NOMO-1 treated with DMSO at 0.1 percent for 48 hours (cell line): Measurements from ENCODE around the gene LAMA4.

Experiments
- DNase-seq: peaks from one replicate; lab custom pipeline; 2025; ENCODE audit not compliant: unreplicated experiment; lab: John Stamatoyannopoulos, UW

LAMA4 gene

GRCh38 chr6:112253841-112254816 lies at the start of gene LAMA4:
LAMA4 (minus strand) TSS chr6:112254567; CDS start chr6:112254150, 417 bp downstream.
- no peak for DNase-seq

GRCh38 chr6:112302142-112302705 lies 47.9 kb upstream of the LAMA4 start:
- DNase-seq, result no peak

GRCh38 chr6:112300896-112301295 lies 46.5 kb upstream of the LAMA4 start:
- no peak for DNase-seq

- DNase-seq, result no peak
Measured at GRCh38 chr6:112298816-112299281, 44.5 kb upstream of the LAMA4 start.

GRCh38 chr6:112298021-112298745 lies 43.8 kb upstream of the LAMA4 start:
- no peak for DNase-seq

- no peak for DNase-seq
Measured at GRCh38 chr6:112296694-112297093, 42.3 kb upstream of the LAMA4 start.

GRCh38 chr6:112296122-112296521 lies 41.8 kb upstream of the LAMA4 start:
- DNase-seq, result no peak

- no peak for DNase-seq
Measured at GRCh38 chr6:112291161-112291762, 36.9 kb upstream of the LAMA4 start.

- no peak for DNase-seq
Measured at GRCh38 chr6:112289038-112289566, 34.7 kb upstream of the LAMA4 start.

GRCh38 chr6:112288475-112288874 lies 34.1 kb upstream of the LAMA4 start:
- DNase-seq, result no peak

- no peak for DNase-seq
Measured at GRCh38 chr6:112287577-112288225, 33.3 kb upstream of the LAMA4 start.

- DNase-seq, result no peak
Measured at GRCh38 chr6:112286500-112287144, 32.3 kb upstream of the LAMA4 start.

GRCh38 chr6:112286010-112286409 lies 31.6 kb upstream of the LAMA4 start:
- DNase-seq, result no peak

GRCh38 chr6:112284603-112285002 lies 30.2 kb upstream of the LAMA4 start:
- DNase-seq, result no peak

- DNase-seq, result no peak
Measured at GRCh38 chr6:112283621-112284020, 29.3 kb upstream of the LAMA4 start.

- no peak for DNase-seq
Measured at GRCh38 chr6:112281821-112282615, 27.7 kb upstream of the LAMA4 start.

GRCh38 chr6:112279031-112279935 lies 24.9 kb upstream of the LAMA4 start:
- DNase-seq, result no peak

- no peak for DNase-seq
Measured at GRCh38 chr6:112275365-112275764, 21.0 kb upstream of the LAMA4 start.
